OCI-LY1 (cell line): ENCODE results near the gene SPRR1B.
"Not testable (repeated sequence)": the region's sequence is repeated elsewhere in the genome, so short reads cannot be mapped to it uniquely, and the experiment has no call there.

Experiments
- H2AFZ ChIP-seq: fragments of 200-600 bp; sonication (generic), shearing (Covaris generic); 2 replicates; pipeline ENCODE4 v1.6.0; 2014; ENCODE audit warnings: antibody characterized with exemption, mild to moderate bottlenecking, low read length
- H3F3A ChIP-seq: fragments of 200-600 bp; sonication (generic), shearing (Covaris generic); 2 replicates; pipeline ENCODE4 v1.6.0; 2014; ENCODE audit warnings: mild to moderate bottlenecking, antibody characterized with exemption, low read length, moderate library complexity; ENCODE audit not compliant: insufficient read depth
- H3K27ac ChIP-seq: fragments of 200-600 bp; sonication (generic); 2 replicates; pipeline ENCODE4 v1.5.1; 2014; ENCODE audit warnings: low read length, mixed run types, mild to moderate bottlenecking, low read depth; ENCODE audit not compliant: poor library complexity, severe bottlenecking
- H3K27me3 ChIP-seq: fragments of 200-600 bp; sonication (generic); 2 replicates; pipeline ENCODE4 v1.6.0; 2014; ENCODE audit warnings: antibody characterized with exemption, mild to moderate bottlenecking, low read length, moderate library complexity; ENCODE audit not compliant: insufficient read depth
- H3K36me3 ChIP-seq: fragments of 200-600 bp; sonication (generic); 2 replicates; pipeline ENCODE4 v1.6.1; 2014; ENCODE audit warnings: mild to moderate bottlenecking, antibody characterized with exemption, low read length, moderate library complexity, mixed read lengths; ENCODE audit not compliant: insufficient read depth
- H3K4me1 ChIP-seq: fragments of 200-600 bp; sonication (generic); 2 replicates; pipeline ENCODE4 v1.5.1; 2014; ENCODE audit warnings: mild to moderate bottlenecking, low read length, moderate library complexity; ENCODE audit not compliant: insufficient read depth, severe bottlenecking
- H3K4me2 ChIP-seq: fragments of 200-600 bp; sonication (generic), shearing (Covaris generic); 2 replicates; pipeline ENCODE4 v1.6.1; 2014; ENCODE audit warnings: low read length
- H3K4me3 ChIP-seq: fragments of 200-600 bp; sonication (generic); 2 replicates; pipeline ENCODE4 v1.5.1; 2014; ENCODE audit warnings: low read length, low read depth, mild to moderate bottlenecking, mixed read lengths; ENCODE audit not compliant: poor library complexity, severe bottlenecking
- H3K79me2 ChIP-seq: fragments of 200-600 bp; shearing (Covaris generic); 2 replicates; pipeline ENCODE4 v1.6.1; 2016; ENCODE audit warnings: mixed run types, low read length, mixed read lengths; ENCODE audit not compliant: insufficient read depth
- H3K9ac ChIP-seq: fragments of 200-600 bp; sonication (generic), shearing (Covaris generic); 2 replicates; pipeline ENCODE4 v1.6.1; 2014; ENCODE audit warnings: mild to moderate bottlenecking, low read length, mixed read lengths
- H3K9me2 ChIP-seq: fragments of 200-600 bp; sonication (generic), shearing (Covaris generic); 2 replicates; pipeline ENCODE4 v1.6.1; 2014; ENCODE audit warnings: low read depth, mild to moderate bottlenecking, low read length, mixed read lengths
- H3K9me3 ChIP-seq: fragments of 200-600 bp; shearing (Covaris generic); 2 replicates; pipeline ENCODE4 v1.6.1; 2014; ENCODE audit warnings: low read length, mixed read lengths
- H4K20me1 ChIP-seq: fragments of 200-600 bp; sonication (generic), shearing (Covaris generic); 2 replicates; pipeline ENCODE4 v1.6.0; 2016; ENCODE audit warnings: mild to moderate bottlenecking, low read length; ENCODE audit not compliant: insufficient read depth
- CTCF ChIP-seq: fragments of 200-600 bp; sonication (generic), shearing (Covaris generic); IDR thresholded peaks from 2 replicates; pipeline ENCODE4 v1.5.1; 2017; ENCODE audit warnings: mild to moderate bottlenecking, antibody characterized with exemption, low read length, moderate library complexity, mixed read lengths
- EZH2 ChIP-seq: fragments of 200-600 bp; sonication (generic), shearing (Covaris generic); IDR thresholded peaks from 2 replicates; pipeline ENCODE4 v1.8.0; 2017; ENCODE audit warnings: borderline replicate concordance, mixed run types, mild to moderate bottlenecking, antibody characterized with exemption, low read length, moderate library complexity, mixed read lengths

SPRR1B gene

GRCh38 chr1:152998476-152998875 is 32.5 kb upstream of the SPRR1B start:
- H3K4me3 ChIP-seq = no peak overlapping the region
- no peak overlapping the region for H3K9ac ChIP-seq
- no peaks in the 10 kb centered on the region for H3K36me3 ChIP-seq
- no peaks in the 10 kb centered on the region for H3F3A ChIP-seq
- no peaks in the 10 kb centered on the region for H4K20me1 ChIP-seq
- no peak overlapping the region for H3K27ac ChIP-seq
- TF ChIP-seq CTCF = no peak
- TF ChIP-seq EZH2 = no peak
- H3K9me3 ChIP-seq = no peaks in the 10 kb centered on the region
- H3K79me2 ChIP-seq = no peaks in the 10 kb centered on the region
- H2AFZ ChIP-seq = no peak overlapping the region
- H3K4me2 ChIP-seq = no peak overlapping the region
- H3K27me3 ChIP-seq = no peaks in the 10 kb centered on the region
- H3K9me2 ChIP-seq = no peaks in the 10 kb centered on the region
- H3K4me1 ChIP-seq = no peaks in the 10 kb centered on the region

DNA sequence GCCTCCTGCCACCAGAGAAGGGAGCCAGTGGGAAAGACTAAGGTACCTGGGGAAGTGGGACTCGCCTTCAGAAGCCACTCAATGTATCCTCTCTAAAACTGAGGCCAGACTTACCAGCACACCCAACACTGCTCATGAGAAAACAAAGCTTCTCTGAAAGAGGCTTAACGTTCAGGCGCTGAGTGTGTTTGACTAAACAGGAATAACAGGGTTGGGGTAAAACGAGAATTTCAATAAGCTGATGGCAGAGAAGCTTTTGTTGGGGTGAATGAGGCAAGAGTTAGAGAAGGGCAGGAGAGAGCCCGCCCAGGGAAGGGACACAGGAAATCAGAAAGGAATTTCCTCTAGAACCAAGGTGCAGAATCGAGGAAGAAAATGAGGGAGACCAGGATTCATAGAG is 31.2 kb upstream of the SPRR1B start:
- H3K4me3 ChIP-seq = no peak overlapping the region
- no peaks in the 10 kb centered on the region for H4K20me1 ChIP-seq
- H3K27me3 ChIP-seq = no peaks in the 10 kb centered on the region
- no peaks in the 10 kb centered on the region for H3K79me2 ChIP-seq
- no peaks in the 10 kb centered on the region for H3K4me1 ChIP-seq
- TF ChIP-seq EZH2 = no peak
- no peak overlapping the region for H3K9ac ChIP-seq
- H3K9me3 ChIP-seq = no peaks in the 10 kb centered on the region
- no peaks in the 10 kb centered on the region for H3F3A ChIP-seq
- no peak overlapping the region for H3K4me2 ChIP-seq
- no peaks in the 10 kb centered on the region for H3K9me2 ChIP-seq
- H3K27ac ChIP-seq = no peak overlapping the region
- H3K36me3 ChIP-seq = no peaks in the 10 kb centered on the region
- H2AFZ ChIP-seq = no peak overlapping the region

DNA sequence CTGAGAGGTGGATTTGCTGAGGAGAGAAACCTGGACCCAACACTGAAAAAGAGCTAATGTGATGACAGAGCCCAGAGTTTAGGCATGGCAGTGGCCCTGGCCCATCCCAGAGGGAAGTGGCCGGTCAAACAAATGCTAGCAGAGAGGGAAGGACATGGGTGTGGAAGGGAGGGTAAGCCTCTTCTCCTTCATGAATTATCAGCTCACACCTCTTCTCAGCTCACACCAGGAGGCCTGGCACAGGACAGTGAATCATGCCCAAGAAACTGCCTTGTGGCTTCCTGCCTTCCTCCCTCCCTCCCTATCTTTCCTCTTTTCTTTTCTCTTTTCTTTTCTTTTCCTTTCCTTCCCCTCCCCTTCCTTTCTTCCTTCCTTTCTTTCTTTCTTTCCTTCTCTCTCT is 30.7 kb upstream of the SPRR1B start:
- H3K27me3 ChIP-seq = no peaks in the 10 kb centered on the region
- no peak overlapping the region for H2AFZ ChIP-seq
- no peak overlapping the region for H3K4me2 ChIP-seq
- H3K9me2 ChIP-seq = no peaks in the 10 kb centered on the region
- H3K27ac ChIP-seq = no peak overlapping the region
- H3K36me3 ChIP-seq = no peaks in the 10 kb centered on the region
- no peak overlapping the region for H3K4me3 ChIP-seq
- no peak overlapping the region for H3K9ac ChIP-seq
- no peaks in the 10 kb centered on the region for H3F3A ChIP-seq
- H3K79me2 ChIP-seq = no peaks in the 10 kb centered on the region
- H3K9me3 ChIP-seq = no peaks in the 10 kb centered on the region
- H4K20me1 ChIP-seq = no peaks in the 10 kb centered on the region
- H3K4me1 ChIP-seq = no peaks in the 10 kb centered on the region
- TF ChIP-seq EZH2 (no peak), CTCF (no peak)

- no peaks in the 10 kb centered on the region for H3K27me3 ChIP-seq
- no peaks in the 10 kb centered on the region for H3K9me3 ChIP-seq
- no peak within 1 kb of the TSS for H3K4me3 ChIP-seq
- no peaks in the 10 kb centered on the region for H3K79me2 ChIP-seq
- TF ChIP-seq EZH2 = no peak
- no peak for TF ChIP-seq CTCF
- no peaks in the 10 kb centered on the region for H3K9me2 ChIP-seq
- H3K36me3 ChIP-seq = no peaks in the 10 kb centered on the region
- no peak within 1 kb of the TSS for H3K9ac ChIP-seq
- H3F3A ChIP-seq = no peaks in the 10 kb centered on the region
- no peak within 1 kb of the TSS for H2AFZ ChIP-seq
- H3K4me2 ChIP-seq = no peak within 1 kb of the TSS
- H4K20me1 ChIP-seq = no peaks in the 10 kb centered on the region
- H3K27ac ChIP-seq = no peak within 1 kb of the TSS
- no peaks in the 10 kb centered on the region for H3K4me1 ChIP-seq
Observed at GRCh38 chr1:153001382-153001781, 29.6 kb upstream of the SPRR1B start, which contains the start of gene SPRR3. Gene SPRR3 (plus strand): TSS chr1:153001749. CDS start chr1:153003021, 1,272 bp downstream.

DNA sequence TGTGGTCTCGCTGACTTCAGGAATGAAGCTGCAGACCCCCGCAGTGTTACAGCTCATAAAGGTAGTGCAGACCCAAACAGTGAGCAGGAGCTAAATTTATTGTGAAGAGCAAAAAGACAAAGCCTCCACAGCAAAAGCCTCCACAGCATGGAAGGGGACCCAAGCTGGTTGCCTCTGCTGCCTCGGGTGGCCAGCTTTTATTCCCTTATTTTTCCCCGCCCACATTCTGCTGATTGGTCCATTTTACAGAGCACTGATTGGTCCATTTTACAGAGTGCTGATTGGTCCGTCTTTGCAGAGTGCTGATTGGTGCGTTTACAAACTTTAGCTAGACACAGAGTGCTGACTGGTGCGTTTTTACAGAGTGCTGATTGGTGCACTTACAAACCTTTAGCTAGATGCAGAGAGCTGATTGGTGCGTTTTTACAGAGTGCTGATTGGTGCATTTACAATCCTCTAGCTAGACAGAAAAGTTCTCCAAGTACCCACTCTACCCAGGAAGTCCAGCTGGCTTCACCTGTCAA is 19.7 kb upstream of the SPRR1B start:
- not testable (repeated sequence) for H3K4me1 ChIP-seq, H2AFZ ChIP-seq, H3K4me2 ChIP-seq, H3F3A ChIP-seq, H3K9me3 ChIP-seq, H4K20me1 ChIP-seq, H3K36me3 ChIP-seq, H3K4me3 ChIP-seq, H3K9ac ChIP-seq, H3K9me2 ChIP-seq, H3K27me3 ChIP-seq, H3K27ac ChIP-seq, H3K79me2 ChIP-seq
